GM12878 (cell line): ENCODE results near the gene HM13. TPM values are rescaled to one million over a fixed set of nuclear protein-coding genes. Genes with fewer than 3 reads are reported as not detected.

Experiments
- ATAC-seq: fragments of 200-7000 bp; cut with Tn5 transposase; 3 replicates; pipeline ENCODE4 v1.9.1; 2020; ENCODE audit warnings: mild to moderate bottlenecking, moderate library complexity
- BruUV-seq: library from RNA; stranded (reverse); fragments of 400-500 nt; replicated peaks from 2 replicates; lab custom pipeline; 2021; lab: Mats Ljungman, UMichigan
- CTCF ChIA-PET: fragments of 300-600 bp; sonication (Branson Sonifier 250); formaldehyde crosslinking; extraction: SDS; loops from one replicate; lab custom pipeline; 2021; ENCODE audit warnings: inconsistent platforms; lab: Yijun Ruan, JAX
- POLR2A ChIA-PET: fragments of 350-600 bp; formaldehyde crosslinking; extraction: SDS; loops from one replicate; lab custom pipeline; 2021; ENCODE audit warnings: inconsistent platforms; lab: Charles Lee
- RAD21 ChIA-PET: fragments of 300-600 bp; sonication (Branson Sonifier 250); formaldehyde crosslinking; loops from one replicate; lab custom pipeline; 2023; ENCODE audit warnings: antibody characterized with exemption; ENCODE audit not compliant: unreplicated experiment; lab: Charles Lee
- SMC1A ChIA-PET: fragments of 300-600 bp; sonication (Branson Sonifier 250); formaldehyde crosslinking; loops from one replicate; lab custom pipeline; 2023; ENCODE audit not compliant: unreplicated experiment, uncharacterized antibody; lab: Charles Lee
- DNase-seq: peaks from one replicate; pipeline ENCODE4 v3.0.0-alpha.2; 2011; ENCODE audit warnings: low read depth, low spot score
- FAIRE-seq: peaks from 3 replicates; lab custom pipeline; 2011; peaks lifted over from hg19 to GRCh38; lab: Jason Lieb, UNC
- H2AFZ ChIP-seq: 2 replicates; pipeline ENCODE4 v1.6.0; 2011; ENCODE audit warnings: low read depth, low read length, control low read depth; ENCODE audit not compliant: control insufficient read depth
- H3K27ac ChIP-seq: 2 replicates; pipeline ENCODE4 v1.5.1; 2011; ENCODE audit warnings: control low read depth; ENCODE audit not compliant: control insufficient read depth, insufficient read depth
- H3K27me3 ChIP-seq, 2 experiments: replicated peaks in 1 of 2; 2 replicates each; pipeline versions ENCODE4 v1.6.0 to v1.6.1; 2011; ENCODE audit warnings: low read length in 1 of 2; ENCODE audit not compliant: control insufficient read depth in 2 of 2, insufficient read depth in 2 of 2
- H3K36me3 ChIP-seq, 2 experiments: 2 replicates each; pipeline ENCODE4 v1.5.1; 2011; ENCODE audit warnings: low read length in 1 of 2; ENCODE audit not compliant: control insufficient read depth in 2 of 2, insufficient read depth in 2 of 2
- H3K4me1 ChIP-seq: 2 replicates; pipeline ENCODE4 v1.6.1; 2011; ENCODE audit warnings: mild to moderate bottlenecking, low read length, moderate library complexity, mixed read lengths; ENCODE audit not compliant: control insufficient read depth, insufficient read depth
- H3K4me2 ChIP-seq: 2 replicates; pipeline ENCODE4 v1.6.0; 2011; ENCODE audit warnings: control low read depth; ENCODE audit not compliant: control insufficient read depth, insufficient read depth
- H3K4me3 ChIP-seq: fragments of 200-600 bp; sonication (generic); 2 replicates; pipeline ENCODE4 v1.5.1; 2016
- H3K79me2 ChIP-seq: 2 replicates; pipeline ENCODE4 v1.6.0; 2011; ENCODE audit warnings: low read length; ENCODE audit not compliant: control insufficient read depth, insufficient read depth
- H3K9ac ChIP-seq: 2 replicates; pipeline ENCODE4 v1.8.0; 2011; ENCODE audit warnings: low read length, control low read depth, mixed read lengths; ENCODE audit not compliant: control insufficient read depth, insufficient read depth
- H3K9me3 ChIP-seq: replicated peaks from 3 replicates; pipeline ENCODE4 v1.5.1; 2011; ENCODE audit warnings: mild to moderate bottlenecking, low read length; ENCODE audit not compliant: control insufficient read depth, insufficient read depth
- H4K20me1 ChIP-seq: 2 replicates; pipeline ENCODE4 v1.6.0; 2011; ENCODE audit not compliant: control insufficient read depth, insufficient read depth
- CBX3 ChIP-seq: fragments of 200-600 bp; sonication (generic); IDR thresholded peaks from 2 replicates; pipeline ENCODE4 v1.6.1; 2016; ENCODE audit warnings: low read depth, borderline replicate concordance
- DPF2 ChIP-seq: fragments of 450-650 bp; IDR thresholded peaks from 2 replicates; pipeline ENCODE4 v1.6.1; 2017; ENCODE audit warnings: mild to moderate bottlenecking
- FOXM1 ChIP-seq: IDR thresholded peaks from 2 replicates; pipeline ENCODE4 v1.6.1; 2012; ENCODE audit warnings: low read depth, mild to moderate bottlenecking, inconsistent platforms, low read length, moderate library complexity
- GABPA ChIP-seq: IDR thresholded peaks from 2 replicates; pipeline ENCODE4 v1.6.1; 2014; ENCODE audit warnings: antibody characterized with exemption, low read depth, mild to moderate bottlenecking, inconsistent platforms
- KAT2A ChIP-seq: conservative IDR thresholded peaks from 2 replicates; pipeline ENCODE4 v1.6.1; 2011; ENCODE audit warnings: low read depth, low read length; ENCODE audit not compliant: control insufficient read depth
- MYB ChIP-seq: fragments of 150-350 bp; IDR thresholded peaks from 2 replicates; pipeline ENCODE4 v1.6.1; 2014; ENCODE audit warnings: mild to moderate bottlenecking, low read depth, low read length, borderline replicate concordance
- NR2C2 ChIP-seq: IDR thresholded peaks from 2 replicates; pipeline ENCODE4 v1.6.1; 2011; ENCODE audit warnings: borderline replicate concordance, low read depth; ENCODE audit not compliant: control insufficient read depth, insufficient read length
- NRF1 ChIP-seq: conservative IDR thresholded peaks from 2 replicates; pipeline ENCODE4 v1.6.1; 2011; ENCODE audit warnings: mild to moderate bottlenecking, low read depth, low read length, improper control_type of control experiment
- PML ChIP-seq: IDR thresholded peaks from 2 replicates; pipeline ENCODE4 v1.6.1; 2012; ENCODE audit warnings: low read length, inconsistent platforms
- RAD21 ChIP-seq: IDR thresholded peaks from 2 replicates; pipeline ENCODE4 v1.6.1; 2011; ENCODE audit warnings: mild to moderate bottlenecking, low read depth, low read length, moderate library complexity; ENCODE audit not compliant: insufficient read depth
- RCOR1 ChIP-seq: conservative IDR thresholded peaks from 2 replicates; pipeline ENCODE4 v1.6.1; 2012; ENCODE audit warnings: low read depth, low read length, improper control_type of control experiment
- RFX5 ChIP-seq: IDR thresholded peaks from 2 replicates; pipeline ENCODE4 v1.6.1; 2011; ENCODE audit warnings: low read depth, low read length, improper control_type of control experiment
- RUNX3 ChIP-seq: IDR thresholded peaks from 2 replicates; pipeline ENCODE4 v1.6.1; 2012; ENCODE audit warnings: low read length, inconsistent platforms
- SMARCA5 ChIP-seq: fragments of 450-650 bp; IDR thresholded peaks from 2 replicates; pipeline ENCODE4 v1.6.1; 2017; ENCODE audit warnings: mild to moderate bottlenecking
- TBL1XR1 ChIP-seq: IDR thresholded peaks from 2 replicates; pipeline ENCODE4 v1.6.1; 2012; ENCODE audit warnings: low read depth, low read length, improper control_type of control experiment
- ZBED1 ChIP-seq: IDR thresholded peaks from 2 replicates; pipeline ENCODE4 v1.6.1; 2016; ENCODE audit warnings: borderline replicate concordance
- ZNF24 ChIP-seq: fragments of 450-650 bp; IDR thresholded peaks from 2 replicates; pipeline ENCODE4 v1.6.1; 2017; ENCODE audit warnings: antibody characterized with exemption, mild to moderate bottlenecking
- WGBS: methylation state at CpG from one replicate; pipeline ENCODE4 v1.1.6; 2016; ENCODE audit warnings: low lambda C conversion rate; ENCODE audit not compliant: insufficient replicate concordance, insufficient coverage; ENCODE audit errors: missing lambda C conversion rate; 5-methylcytosine and 5-hydroxymethylcytosine counted together
- in situ Hi-C: fragments of 300-500 bp; cut with MboI; formaldehyde crosslinking; loops from 9 replicates; pipeline ENCODE4 v1.14.3; 2018; ENCODE audit warnings: mixed read lengths
- intact Hi-C: fragments of 100-400 bp; cut with micrococcal nuclease; formaldehyde crosslinking; loops from one replicate; pipeline ENCODE4 v1.14.2; 2022; ENCODE audit not compliant: unreplicated experiment
- polyA plus RNA-seq, 11 experiments: library from polyadenylated mRNA; depleted of rRNA in 4 of 11; unstranded in 6 of 11; stranded (reverse) in 5 of 11; fragments of >200 nt; fragmentation: Nextera tagmentation in 4 of 11; fragmentation: Illumina TruSeq in 1 of 11; extraction: Ambion mirVana in 4 of 11; extraction: Trizol in 1 of 11; gene quantifications; 1 replicate in 1 of 11; 2 replicates in 10 of 11; pipeline versions ENCODE4 v1.2.1 to v1.2.3, GENCODE V29; 2011 to 2016; ENCODE audit warnings: inconsistent platforms in 2 of 11, missing spikeins in 2 of 11, low read depth in 1 of 11
- total RNA-seq, 4 experiments: library from RNA; depleted of rRNA in 3 of 4; stranded (reverse); fragments of >200 nt in 3 of 4; fragmentation: Illumina TruSeq in 1 of 4; extraction: Trizol in 1 of 4; gene quantifications; 2 replicates each; pipeline versions ENCODE4 v1.2.1 to v1.2.3, GENCODE V29; 2013 to 2021
- TF ChIP-seq, protein P1 (sequence below): fragments of 450-650 bp; IDR thresholded peaks from 2 replicates; pipeline ENCODE4 v1.6.1; 2017; ENCODE audit warnings: antibody characterized with exemption, mild to moderate bottlenecking, moderate library complexity

Gene HM13
- total and polyA plus RNA-seq, 10 of the 15 experiments (the other 5 are each of a cell fraction or from before 2014, with no cell fraction given): 4.8 to 185 (median 81.7) TPM

DNA sequence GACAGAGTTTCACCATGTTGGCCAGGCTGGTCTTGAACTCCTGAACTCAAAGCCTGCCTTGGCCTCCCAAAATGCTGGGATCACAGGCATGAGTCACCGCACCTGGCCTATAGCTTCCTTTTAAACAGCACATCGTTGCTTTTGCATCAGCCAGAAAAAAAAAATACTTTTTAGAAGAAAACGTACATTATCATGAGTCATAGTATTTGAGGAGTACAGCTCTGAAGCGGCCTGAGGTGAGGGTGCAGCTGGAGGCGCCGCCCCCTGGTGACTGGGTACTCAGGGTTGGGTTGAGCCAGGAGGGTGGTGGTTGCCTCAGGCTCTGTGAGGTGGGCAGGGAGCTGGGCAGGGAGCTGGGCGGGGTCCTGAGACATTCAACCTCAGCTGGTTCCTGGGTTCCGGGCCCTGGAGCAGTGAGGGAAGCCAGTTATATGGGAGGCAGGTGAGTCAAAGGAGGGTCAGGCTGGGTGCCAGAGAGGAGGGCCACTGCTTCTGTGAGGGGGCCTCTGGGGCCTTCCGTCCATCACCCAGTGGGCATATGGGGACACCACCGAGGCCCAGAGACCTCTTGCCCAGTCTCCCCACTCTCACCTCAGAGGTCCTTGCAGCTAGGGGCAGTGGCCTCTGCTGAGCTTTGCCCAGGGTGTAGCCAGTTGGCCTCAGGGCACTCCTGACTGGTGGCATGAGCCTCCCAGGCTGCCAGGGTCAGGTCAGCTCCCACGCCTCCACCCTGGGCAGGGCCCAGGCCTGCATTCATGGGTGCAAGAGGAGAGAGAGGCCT lies 79.2 kb downstream of the HM13 start:
- Histone ChIP-seq H3K79me2 (no peaks in the 10 kb centered on the region), H3K9ac (no peak overlapping the region), H4K20me1 (no peaks in the 10 kb centered on the region), H3K36me3 (no peaks in the 10 kb centered on the region), H3K27me3 (0 out of 4 replicates have a peak, but pooled peaks cover 0 to under 1% of the 10 kb centered on the region in 2 experiments), H3K4me3 (no peak overlapping the region)
- ChIA-PET CTCF (interaction anchor here (0.6 to 1.5 kb wide), 4 partner anchors 19 to 68 kb away, joined by 4 to 7 read pairs (median 4); no protein-coding TSS in a partner anchor), SMC1A (no interaction called here), POLR2A (interaction anchor here (0.7 to 1.5 kb wide), 2 partner anchors 11 to 17 kb away, joined by 3 to 4 read pairs; partner anchors contain the start of gene ID1)
- intact Hi-C loops: no loop called here
- WGBS: 55% methylated on average over 11 of the region's 11 CpGs
- ATAC-seq: no peak
- TF ChIP-seq RCOR1 (no peak), ZBED1 (no peak), PML (no peak), GABPA (no peak), DPF2 (no peak), RFX5 (no peak), FOXM1 (no peak), CBX3 (no peak), ZNF24 (no peak), KAT2A (no peak), NRF1 (no peak), TBL1XR1 (no peak), MYB (no peak), NR2C2 (no peak), RAD21 (no peak), SMARCA5 (no peak), RUNX3 (no peak)
- TF ChIP-seq, protein P1, sequence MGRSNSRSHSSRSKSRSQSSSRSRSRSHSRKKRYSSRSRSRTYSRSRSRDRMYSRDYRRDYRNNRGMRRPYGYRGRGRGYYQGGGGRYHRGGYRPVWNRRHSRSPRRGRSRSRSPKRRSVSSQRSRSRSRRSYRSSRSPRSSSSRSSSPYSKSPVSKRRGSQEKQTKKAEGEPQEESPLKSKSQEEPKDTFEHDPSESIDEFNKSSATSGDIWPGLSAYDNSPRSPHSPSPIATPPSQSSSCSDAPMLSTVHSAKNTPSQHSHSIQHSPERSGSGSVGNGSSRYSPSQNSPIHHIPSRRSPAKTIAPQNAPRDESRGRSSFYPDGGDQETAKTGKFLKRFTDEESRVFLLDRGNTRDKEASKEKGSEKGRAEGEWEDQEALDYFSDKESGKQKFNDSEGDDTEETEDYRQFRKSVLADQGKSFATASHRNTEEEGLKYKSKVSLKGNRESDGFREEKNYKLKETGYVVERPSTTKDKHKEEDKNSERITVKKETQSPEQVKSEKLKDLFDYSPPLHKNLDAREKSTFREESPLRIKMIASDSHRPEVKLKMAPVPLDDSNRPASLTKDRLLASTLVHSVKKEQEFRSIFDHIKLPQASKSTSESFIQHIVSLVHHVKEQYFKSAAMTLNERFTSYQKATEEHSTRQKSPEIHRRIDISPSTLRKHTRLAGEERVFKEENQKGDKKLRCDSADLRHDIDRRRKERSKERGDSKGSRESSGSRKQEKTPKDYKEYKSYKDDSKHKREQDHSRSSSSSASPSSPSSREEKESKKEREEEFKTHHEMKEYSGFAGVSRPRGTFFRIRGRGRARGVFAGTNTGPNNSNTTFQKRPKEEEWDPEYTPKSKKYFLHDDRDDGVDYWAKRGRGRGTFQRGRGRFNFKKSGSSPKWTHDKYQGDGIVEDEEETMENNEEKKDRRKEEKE: no peak
- TF ChIP-seq, all 136 proteins: peak for 0
- BruUV-seq: no TSS peak
- H3K4me2 ChIP-seq: no peak overlapping the region
- FAIRE-seq (no peak), DNase-seq (no peak)
- no peaks in the 10 kb centered on the region for H3K9me3 ChIP-seq
- peaks cover 6% of the 10 kb centered on the region for H3K4me1 ChIP-seq
- in situ Hi-C loops: no loop called here
- RAD21 ChIA-PET: interaction anchor here (1.0 kb wide), 1 partner anchor 19 kb away, joined by 6 read pairs; no protein-coding TSS in a partner anchor
- H3K27ac ChIP-seq: no peak overlapping the region
- H2AFZ ChIP-seq: no peak overlapping the region
